ENCODE measurements around the gene FBH1. TPM values are rescaled to one million over a fixed set of nuclear protein-coding genes. Genes with fewer than 3 reads are reported as not detected.

Gene FBH1
- total RNA-seq: 115 and 125 TPM in 2 replicates

DNA sequence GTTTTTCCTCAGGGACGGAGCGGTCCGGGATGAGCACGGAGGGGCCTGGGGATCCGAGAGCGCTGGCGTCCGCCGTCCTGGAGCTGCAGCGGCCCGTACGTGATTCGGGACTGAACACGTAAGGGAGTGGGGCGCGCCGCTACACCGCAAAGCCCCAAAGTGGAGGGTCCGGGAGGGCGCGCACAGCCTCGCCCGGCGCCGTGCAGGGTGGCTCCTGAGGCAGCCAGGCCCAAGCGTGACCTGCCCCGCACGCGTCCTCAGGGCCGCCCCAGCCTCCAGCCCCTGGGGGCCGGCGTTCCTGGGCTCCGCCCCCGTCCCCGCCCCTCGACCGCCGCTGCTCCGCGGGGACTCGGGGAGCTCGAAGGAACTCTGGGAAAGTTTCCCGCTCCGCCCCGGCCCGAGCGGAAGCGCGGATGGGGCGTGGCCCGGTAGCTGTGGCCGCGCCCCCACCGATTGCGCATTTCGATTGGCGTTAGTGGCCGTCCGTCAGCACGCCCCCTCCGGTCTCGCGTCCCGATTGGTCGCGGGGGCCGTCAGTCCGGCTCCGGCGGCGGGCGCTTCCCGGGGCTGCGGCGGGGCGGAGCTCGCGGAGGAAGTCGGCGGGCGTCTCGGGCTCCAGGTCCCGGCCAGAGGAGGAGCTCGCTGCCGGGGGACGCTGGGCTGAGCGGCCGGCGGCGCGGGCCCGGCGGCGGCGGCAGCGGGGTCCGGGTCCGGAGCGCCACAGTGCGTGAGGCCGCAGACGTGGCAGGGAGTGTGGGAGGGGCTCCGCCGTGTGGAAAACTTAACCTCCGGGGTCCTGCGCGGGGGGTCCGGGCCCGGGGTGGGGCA, at the start of gene FBH1, which contains the start of gene ANKRD16:
FBH1 (plus strand) TSS at position 620 of the 828 bp plus-strand sequence; CDS start at position 723, 103 bp downstream.
ANKRD16 (minus strand) TSS at position 270 of the 828 bp plus-strand sequence. CDS start 539 bp downstream, outside the sequence.

DNA sequence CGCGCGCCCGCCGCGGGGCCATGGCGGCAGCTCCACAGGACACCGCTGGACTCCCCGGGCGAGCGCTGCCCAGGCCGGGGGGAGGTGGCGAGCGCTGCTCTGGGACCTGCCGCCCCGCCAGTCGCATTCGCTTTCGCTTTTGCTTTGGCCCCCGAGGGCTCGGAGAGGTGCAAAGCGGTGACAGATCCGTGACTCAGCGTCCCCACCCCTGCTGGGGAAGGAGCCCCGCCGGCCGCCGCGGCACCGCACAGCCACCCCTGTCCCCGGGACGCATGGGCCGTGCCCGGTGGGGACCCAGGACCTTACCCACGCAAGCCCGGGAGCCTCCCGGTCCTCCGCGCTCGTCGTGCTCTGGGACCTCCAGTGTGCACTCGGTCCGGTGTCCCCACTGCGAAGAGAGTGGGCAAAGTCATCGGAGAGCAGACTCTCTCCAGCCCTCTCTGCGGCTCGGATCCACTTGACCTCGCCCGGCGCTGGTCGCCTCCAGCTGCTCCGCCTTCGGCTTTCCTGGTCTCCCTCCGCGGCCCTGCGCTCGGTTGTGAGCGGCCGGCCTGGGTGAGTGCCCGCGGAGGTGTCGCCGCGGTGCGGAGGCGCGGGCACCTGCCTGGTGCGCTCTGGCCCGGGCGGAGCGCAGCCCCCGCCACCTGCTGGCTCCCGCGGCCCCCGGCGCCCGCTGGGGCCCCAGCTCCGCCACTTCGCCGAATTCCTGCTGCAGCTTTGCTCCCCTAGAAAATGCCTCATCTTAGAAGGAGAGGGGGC, 87.6 kb downstream of the FBH1 start, which contains the start of gene IL15RA:
IL15RA (minus strand) TSS at position 73 of the 759 bp plus-strand sequence; CDS start at position 22, 51 bp downstream.

Other genes with a start within 250 kb of the FBH1 start
- gene ASB13, start 223.6 kb upstream of the FBH1 start, total RNA-seq: 9.1 and 13.5 TPM in 2 replicates
- gene TASOR2, start 205.4 kb upstream of the FBH1 start, total RNA-seq: 64.6 and 81.7 TPM in 2 replicates
- gene GDI2, start 76.8 kb upstream of the FBH1 start, total RNA-seq: 464 and 560 TPM in 2 replicates
- 10.4 and 12.7 TPM in 2 replicates for gene ANKRD16, start 350 bp upstream of the FBH1 start, total RNA-seq
- 3.2 and 6.2 TPM in 2 replicates for gene IL15RA, start 87.3 kb downstream of the FBH1 start, total RNA-seq
- gene IL2RA, start 172.1 kb downstream of the FBH1 start, total RNA-seq: not detected in 2 replicates
- 54.7 and 58.5 TPM in 2 replicates for gene RBM17, start 198.8 kb downstream of the FBH1 start, total RNA-seq

All from uterine smooth muscle cell (primary cell).